ENCODE data around the gene MAEA.

Gene MAEA

DNA sequence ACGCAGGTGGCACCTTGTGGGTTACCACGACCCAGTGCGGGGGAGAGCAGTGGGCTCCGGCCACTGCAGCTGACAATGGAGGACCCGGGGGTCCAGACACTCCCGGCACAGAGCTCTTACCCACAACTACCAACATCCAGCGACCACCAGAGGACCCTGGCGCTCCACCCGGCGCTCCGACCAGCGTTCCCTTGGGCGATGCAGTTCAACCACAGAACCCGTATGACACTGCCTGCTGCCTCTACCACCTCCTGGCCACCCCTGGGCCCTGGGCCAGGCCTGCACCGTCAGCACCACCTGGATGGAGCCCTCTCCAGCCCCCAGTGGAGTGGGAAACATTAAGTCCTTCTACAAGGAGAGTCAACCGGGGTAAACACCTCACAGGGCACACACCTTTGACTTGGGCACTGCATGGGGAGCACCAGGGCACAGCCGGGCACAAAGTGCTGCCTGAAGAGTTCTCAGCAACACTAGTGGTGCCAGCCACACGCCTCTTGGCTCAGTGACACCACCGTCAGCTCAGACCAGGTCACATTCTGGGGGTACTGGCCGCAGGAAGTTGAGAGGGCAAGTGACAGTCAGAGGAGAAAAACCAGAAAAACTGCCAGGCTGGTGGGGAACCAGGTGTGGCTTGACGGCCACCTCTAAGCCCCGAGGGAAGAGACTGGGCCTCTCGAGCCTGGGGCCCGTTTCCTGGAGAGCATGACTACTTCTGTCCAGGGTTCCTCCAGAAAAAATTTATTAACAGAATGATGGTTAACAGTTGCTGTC lies 43.4 kb upstream of the MAEA start:
- Histone ChIP-seq H3K4me1 (ENCODE audit: low read length) (peaks cover 20% of the 10 kb centered on the region), H3K9me3 (ENCODE audit: insufficient read depth, low read length) (peaks cover 7% of the 10 kb centered on the region; the same call in 1 of the 2 replicates), H4K20me1 (ENCODE audit: insufficient read depth, low read length) (peaks cover 61% of the 10 kb centered on the region), H2AFZ (ENCODE audit: low read depth, low read length) (no peak overlapping the region), H3K4me3 (ENCODE audit: low read length) (peak overlapping the region; percentile 99), H3K36me3 (replicated peaks; ENCODE audit: low read depth, low read length) (peaks cover 15% of the 10 kb centered on the region), H3K27ac (ENCODE audit: low read length) (no peak overlapping the region), H3K27me3 (ENCODE audit: low read depth, low read length) (no peaks in the 10 kb centered on the region), H3K9ac (ENCODE audit: low read length) (no peak overlapping the region), H3K4me2 (ENCODE audit: low read length) (peak overlapping the region; percentile 82), H3K79me2 (ENCODE audit: low read length) (peaks cover 88% of the 10 kb centered on the region)
- TF ChIP-seq EZH2phosphoT487 (IDR thresholded peaks at IDR 0.05; ENCODE audit: low read depth): no peak
- TF ChIP-seq, protein P1, sequence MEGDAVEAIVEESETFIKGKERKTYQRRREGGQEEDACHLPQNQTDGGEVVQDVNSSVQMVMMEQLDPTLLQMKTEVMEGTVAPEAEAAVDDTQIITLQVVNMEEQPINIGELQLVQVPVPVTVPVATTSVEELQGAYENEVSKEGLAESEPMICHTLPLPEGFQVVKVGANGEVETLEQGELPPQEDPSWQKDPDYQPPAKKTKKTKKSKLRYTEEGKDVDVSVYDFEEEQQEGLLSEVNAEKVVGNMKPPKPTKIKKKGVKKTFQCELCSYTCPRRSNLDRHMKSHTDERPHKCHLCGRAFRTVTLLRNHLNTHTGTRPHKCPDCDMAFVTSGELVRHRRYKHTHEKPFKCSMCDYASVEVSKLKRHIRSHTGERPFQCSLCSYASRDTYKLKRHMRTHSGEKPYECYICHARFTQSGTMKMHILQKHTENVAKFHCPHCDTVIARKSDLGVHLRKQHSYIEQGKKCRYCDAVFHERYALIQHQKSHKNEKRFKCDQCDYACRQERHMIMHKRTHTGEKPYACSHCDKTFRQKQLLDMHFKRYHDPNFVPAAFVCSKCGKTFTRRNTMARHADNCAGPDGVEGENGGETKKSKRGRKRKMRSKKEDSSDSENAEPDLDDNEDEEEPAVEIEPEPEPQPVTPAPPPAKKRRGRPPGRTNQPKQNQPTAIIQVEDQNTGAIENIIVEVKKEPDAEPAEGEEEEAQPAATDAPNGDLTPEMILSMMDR (IDR thresholded peaks at IDR 0.05; ENCODE audit: low read depth, low read length): no peak

DNA sequence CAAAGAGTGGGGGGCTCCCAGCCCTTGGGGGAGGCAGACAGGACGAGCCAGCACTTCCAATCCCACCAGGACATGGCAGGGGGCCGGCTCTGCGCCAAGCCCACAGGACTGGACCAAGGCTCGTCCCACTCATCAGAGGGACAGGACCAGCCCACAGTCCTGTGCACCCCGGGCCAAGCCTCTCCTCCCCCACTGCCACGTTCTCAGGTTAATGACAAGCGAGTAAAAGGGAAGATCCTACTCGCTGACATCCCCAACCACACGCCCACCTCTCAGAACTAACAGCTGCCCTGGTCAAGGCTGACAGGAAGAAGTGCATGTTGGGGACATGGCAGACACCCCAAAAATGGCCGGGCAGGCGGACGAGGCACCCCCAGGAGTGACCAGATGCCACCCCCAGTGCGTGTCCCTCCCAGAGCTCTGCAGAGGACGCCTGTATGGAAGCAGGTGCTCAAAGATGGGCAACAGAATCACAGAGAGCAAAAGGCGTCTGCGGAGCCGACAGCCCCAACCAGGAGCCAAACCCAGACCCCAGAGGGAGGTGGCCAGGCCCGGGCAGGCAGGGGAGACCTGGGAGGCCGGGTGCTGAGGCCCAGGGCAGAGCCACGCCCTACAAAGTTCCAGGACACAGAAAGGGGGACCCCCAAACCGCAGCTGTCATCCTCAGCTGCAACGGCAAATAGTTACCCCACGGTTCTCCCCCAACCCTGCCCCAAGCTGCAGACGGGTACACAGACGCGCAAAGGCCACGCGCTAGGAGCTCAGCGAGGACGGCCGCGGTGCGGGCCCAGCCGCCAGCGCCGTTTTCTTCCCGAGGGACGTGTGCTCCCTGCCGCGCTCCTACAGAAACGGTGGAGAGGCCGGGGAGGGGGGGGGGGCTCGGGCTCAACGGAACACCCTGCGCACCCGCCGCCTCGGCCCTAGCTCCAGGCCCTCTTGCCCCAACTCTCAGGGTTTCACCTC lies 42.5 kb upstream of the MAEA start:
- no peak for TF ChIP-seq EZH2phosphoT487 (IDR thresholded peaks at IDR 0.05; ENCODE audit: low read depth)
- TF ChIP-seq, protein P1 (IDR thresholded peaks at IDR 0.05; ENCODE audit: low read depth, low read length): no peak
- H4K20me1 ChIP-seq (ENCODE audit: insufficient read depth, low read length): peaks cover 52% of the 10 kb centered on the region
- no peak overlapping the region for H2AFZ ChIP-seq (ENCODE audit: low read depth, low read length)
- H3K4me3 ChIP-seq (ENCODE audit: low read length): peak overlapping the region; percentile 99
- H3K27ac ChIP-seq (ENCODE audit: low read length): peak overlapping the region; percentile 86
- peak overlapping the region; percentile 82 for H3K4me2 ChIP-seq (ENCODE audit: low read length)
- peaks cover 81% of the 10 kb centered on the region for H3K79me2 ChIP-seq (ENCODE audit: low read length)
- peak overlapping the region; percentile 100 for H3K9ac ChIP-seq (ENCODE audit: low read length)
- H3K36me3 ChIP-seq (replicated peaks; ENCODE audit: low read depth, low read length): peaks cover 23% of the 10 kb centered on the region
- H3K9me3 ChIP-seq (ENCODE audit: insufficient read depth, low read length): peaks cover 11% of the 10 kb centered on the region; the same call in 1 of the 2 replicates
- no peaks in the 10 kb centered on the region for H3K27me3 ChIP-seq (ENCODE audit: low read depth, low read length)
- H3K4me1 ChIP-seq (ENCODE audit: low read length): peaks cover 20% of the 10 kb centered on the region

DNA sequence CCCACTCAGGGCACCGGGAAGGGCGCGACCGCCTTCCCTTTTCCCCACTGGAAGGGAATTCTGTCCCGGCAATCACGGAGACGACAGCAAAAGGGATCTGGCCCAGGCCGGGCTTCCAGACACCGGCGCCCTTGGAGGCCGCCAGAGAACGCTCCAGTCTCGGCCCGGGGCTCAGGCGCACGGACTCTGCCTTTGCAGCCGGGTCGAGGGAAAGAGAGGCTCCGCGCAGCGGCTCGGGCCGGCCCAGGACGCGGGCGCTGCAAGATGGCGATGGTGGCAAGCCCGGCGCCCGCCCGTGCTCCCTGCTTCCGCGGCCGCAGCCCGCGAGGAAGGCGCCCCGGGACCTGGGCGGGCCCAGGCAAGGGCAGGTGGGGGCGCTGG lies 41.8 kb upstream of the MAEA start:
- no peak for TF ChIP-seq EZH2phosphoT487 (IDR thresholded peaks at IDR 0.05; ENCODE audit: low read depth)
- TF ChIP-seq, protein P1 (IDR thresholded peaks at IDR 0.05; ENCODE audit: low read depth, low read length): no peak
- peak overlapping the region; percentile 86 for H3K27ac ChIP-seq (ENCODE audit: low read length)
- no peak overlapping the region for H2AFZ ChIP-seq (ENCODE audit: low read depth, low read length)
- H3K4me1 ChIP-seq (ENCODE audit: low read length): peaks cover 20% of the 10 kb centered on the region
- H3K36me3 ChIP-seq (replicated peaks; ENCODE audit: low read depth, low read length): peaks cover 27% of the 10 kb centered on the region
- H3K27me3 ChIP-seq (ENCODE audit: low read depth, low read length): no peaks in the 10 kb centered on the region
- peaks cover 74% of the 10 kb centered on the region for H3K79me2 ChIP-seq (ENCODE audit: low read length)
- peak overlapping the region; percentile 82 for H3K4me2 ChIP-seq (ENCODE audit: low read length)
- peaks cover 16% of the 10 kb centered on the region; the same call in 1 of the 2 replicates for H3K9me3 ChIP-seq (ENCODE audit: insufficient read depth, low read length)
- peak overlapping the region; percentile 100 for H3K9ac ChIP-seq (ENCODE audit: low read length)
- H4K20me1 ChIP-seq (ENCODE audit: insufficient read depth, low read length): peaks cover 45% of the 10 kb centered on the region
- H3K4me3 ChIP-seq (ENCODE audit: low read length): peak overlapping the region; percentile 99

Data from OCI-LY3 (cell line).